A673 (cell line): ENCODE data around the gene TPGS1.

Experiments
- EZH2 ChIP-seq: fragments of 200-600 bp; sonication (generic); IDR thresholded peaks from 2 replicates; pipeline ENCODE4 v1.6.1; 2017; ENCODE audit warnings: borderline replicate concordance, low read depth, mild to moderate bottlenecking, mixed read lengths, antibody characterized with exemption, low read length; ENCODE audit not compliant: poor library complexity, severe bottlenecking
- TF ChIP-seq, protein P1 (sequence below): fragments of 300-800, 200-600 bp; sonication (generic); conservative IDR thresholded peaks from 2 replicates; pipeline ENCODE4 v1.5.1; 2017; ENCODE audit warnings: low read depth, mild to moderate bottlenecking, antibody characterized with exemption, low read length, moderate library complexity, mixed read lengths

DNA sequence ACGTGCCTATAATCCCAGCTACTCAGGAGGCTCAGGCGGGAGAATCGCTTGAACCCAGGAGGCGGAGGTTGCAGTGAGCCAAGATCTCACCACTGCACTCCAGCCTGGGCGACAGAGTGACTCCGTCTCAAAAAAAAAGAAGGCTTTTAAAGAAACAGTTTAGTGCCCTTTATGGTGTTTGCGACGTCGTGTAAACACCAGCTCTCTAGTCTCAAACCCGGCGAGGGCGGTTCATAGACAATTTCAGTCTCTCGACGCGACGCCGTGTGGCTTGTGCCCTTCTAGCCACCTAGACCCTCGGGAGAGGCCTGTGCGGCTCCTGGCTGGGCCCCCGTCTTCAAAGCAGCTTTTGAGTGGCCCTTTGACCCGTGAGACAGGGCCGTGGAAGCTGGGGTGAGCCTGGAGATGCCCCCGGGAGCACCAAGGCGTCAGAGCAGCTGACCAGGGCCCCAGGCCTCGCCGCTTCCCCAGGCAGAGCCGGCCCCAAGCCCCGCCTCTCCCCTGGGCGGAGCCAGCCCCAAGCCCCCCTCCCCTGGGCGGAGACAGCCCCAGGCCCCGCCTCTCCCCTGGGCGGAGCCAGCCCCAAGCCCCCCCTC, 16.1 kb upstream of the TPGS1 start:
- TF ChIP-seq, protein P1, sequence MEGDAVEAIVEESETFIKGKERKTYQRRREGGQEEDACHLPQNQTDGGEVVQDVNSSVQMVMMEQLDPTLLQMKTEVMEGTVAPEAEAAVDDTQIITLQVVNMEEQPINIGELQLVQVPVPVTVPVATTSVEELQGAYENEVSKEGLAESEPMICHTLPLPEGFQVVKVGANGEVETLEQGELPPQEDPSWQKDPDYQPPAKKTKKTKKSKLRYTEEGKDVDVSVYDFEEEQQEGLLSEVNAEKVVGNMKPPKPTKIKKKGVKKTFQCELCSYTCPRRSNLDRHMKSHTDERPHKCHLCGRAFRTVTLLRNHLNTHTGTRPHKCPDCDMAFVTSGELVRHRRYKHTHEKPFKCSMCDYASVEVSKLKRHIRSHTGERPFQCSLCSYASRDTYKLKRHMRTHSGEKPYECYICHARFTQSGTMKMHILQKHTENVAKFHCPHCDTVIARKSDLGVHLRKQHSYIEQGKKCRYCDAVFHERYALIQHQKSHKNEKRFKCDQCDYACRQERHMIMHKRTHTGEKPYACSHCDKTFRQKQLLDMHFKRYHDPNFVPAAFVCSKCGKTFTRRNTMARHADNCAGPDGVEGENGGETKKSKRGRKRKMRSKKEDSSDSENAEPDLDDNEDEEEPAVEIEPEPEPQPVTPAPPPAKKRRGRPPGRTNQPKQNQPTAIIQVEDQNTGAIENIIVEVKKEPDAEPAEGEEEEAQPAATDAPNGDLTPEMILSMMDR = no peak
- no peak for TF ChIP-seq EZH2
